Measurements from ENCODE around the gene CPLX1. TPM values are rescaled to one million over a fixed set of nuclear protein-coding genes. Genes with fewer than 3 reads are reported as not detected.
"Not testable (repeated sequence)": the region's sequence is repeated elsewhere in the genome, so short reads cannot be mapped to it uniquely, and the experiment has no call there.

Gene CPLX1
- polyA plus RNA-seq, 1 donor (not counting 4 experiments of a cell fraction or from before 2014, with no cell fraction given): 0.04 TPM

GRCh38 chr4:738781-739280, 87.1 kb downstream of the CPLX1 start:
- TF ChIP-seq CTCF (optimal IDR thresholded peaks at IDR 0.05 in 1 of 3, IDR thresholded peaks at IDR 0.05 in 1 of 3, conservative IDR thresholded peaks at IDR 0.05 in 1 of 3; ENCODE audit: extremely low read depth in 1 of 3, insufficient read depth in 2 of 3, low read length in 3 of 3) (no peak), EZH2 (IDR thresholded peaks at IDR 0.05; ENCODE audit: low read length) (no peak)
- Histone ChIP-seq H3K27ac (ENCODE audit: control insufficient read depth, insufficient read depth, low read length) (no peak overlapping the region), H3K79me2 (ENCODE audit: control insufficient read depth, insufficient read depth, low read length) (no peaks in the 10 kb centered on the region), H3K4me2 (ENCODE audit: control insufficient read depth, extremely low read depth, insufficient read depth, low read depth, low read length) (no peak overlapping the region), H3K9me1 (ENCODE audit: control insufficient read depth, extremely low read depth, insufficient read depth, low read length) (no peaks in the 10 kb centered on the region), H4K20me1 (ENCODE audit: control insufficient read depth, extremely low read depth, insufficient read depth, low read length) (peaks cover 5% of the 10 kb centered on the region), H3K9ac (ENCODE audit: control insufficient read depth, extremely low read depth, insufficient read depth, low read length) (no peak overlapping the region), H3K4me3 (ENCODE audit: control insufficient read depth in 2 of 3, extremely low read depth in 1 of 3, insufficient read depth in 2 of 3, low read depth in 1 of 3, low read length in 3 of 3) (no peak overlapping the region), H3K36me3 (ENCODE audit: control insufficient read depth in 2 of 2, extremely low read depth in 1 of 2, insufficient read depth in 2 of 2, low read length in 2 of 2) (peaks cover 30 to 38% of the 10 kb centered on the region in 2 experiments), H3K9me3 (ENCODE audit: control insufficient read depth, low read depth, low read length) (no peaks in the 10 kb centered on the region), H2AFZ (ENCODE audit: control insufficient read depth, low read length) (no peak overlapping the region), H3K4me1 (ENCODE audit: control insufficient read depth, extremely low read depth, insufficient read depth, low read length) (no peaks in the 10 kb centered on the region), H3K27me3 (ENCODE audit: control insufficient read depth, extremely low read depth, insufficient read depth, low read length) (no peaks in the 10 kb centered on the region)
- dilution Hi-C loops (cut with MboI; ENCODE audit: extremely low pct_ligation_motif_present, low sequenced_read_pairs): no loop called here
- DNase-seq (ENCODE audit: low read depth, low spot score) (no peak), FAIRE-seq (no peak)

- H3K36me3 ChIP-seq (ENCODE audit: control insufficient read depth in 2 of 2, extremely low read depth in 1 of 2, insufficient read depth in 2 of 2, low read length in 2 of 2): peaks cover 32 to 40% of the 10 kb centered on the region in 2 experiments
- H3K27me3 ChIP-seq (ENCODE audit: control insufficient read depth, extremely low read depth, insufficient read depth, low read length): not testable (repeated sequence)
Measured at GRCh38 chr4:736561-736960, 89.4 kb downstream of the CPLX1 start.

DNA sequence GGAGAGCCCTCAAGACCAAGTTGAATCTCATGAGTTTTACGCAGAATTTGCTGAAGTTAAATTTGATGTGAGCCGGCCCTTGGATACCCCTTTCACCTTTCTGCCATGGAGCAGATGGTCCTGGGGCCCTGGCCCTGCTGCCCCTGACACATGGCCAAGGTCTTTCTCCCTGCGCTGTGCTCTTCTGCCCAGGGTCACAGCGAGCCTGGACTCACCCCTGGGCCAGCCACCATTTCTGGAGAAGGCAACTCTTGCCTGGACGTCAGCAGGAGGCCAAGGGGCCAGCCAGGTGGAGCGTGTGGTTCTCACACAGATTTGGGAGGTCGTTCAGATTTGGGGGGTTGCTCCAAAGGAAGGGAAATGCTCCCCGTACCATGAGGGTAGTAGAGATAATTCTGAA, 90.3 kb downstream of the CPLX1 start:
- Histone ChIP-seq H3K4me1 (ENCODE audit: control insufficient read depth, extremely low read depth, insufficient read depth, low read length) (no peaks in the 10 kb centered on the region), H3K9me1 (ENCODE audit: control insufficient read depth, extremely low read depth, insufficient read depth, low read length) (no peaks in the 10 kb centered on the region), H4K20me1 (ENCODE audit: control insufficient read depth, extremely low read depth, insufficient read depth, low read length) (no peaks in the 10 kb centered on the region), H3K4me2 (ENCODE audit: control insufficient read depth, extremely low read depth, insufficient read depth, low read depth, low read length) (no peak overlapping the region), H3K9me3 (ENCODE audit: control insufficient read depth, low read depth, low read length) (no peaks in the 10 kb centered on the region), H3K4me3 (ENCODE audit: control insufficient read depth in 2 of 3, extremely low read depth in 1 of 3, insufficient read depth in 2 of 3, low read depth in 1 of 3, low read length in 3 of 3) (no peak overlapping the region), H3K9ac (ENCODE audit: control insufficient read depth, extremely low read depth, insufficient read depth, low read length) (no peak overlapping the region), H3K27ac (ENCODE audit: control insufficient read depth, insufficient read depth, low read length) (no peak overlapping the region), H3K27me3 (ENCODE audit: control insufficient read depth, extremely low read depth, insufficient read depth, low read length) (no peaks in the 10 kb centered on the region), H3K79me2 (ENCODE audit: control insufficient read depth, insufficient read depth, low read length) (no peaks in the 10 kb centered on the region), H2AFZ (ENCODE audit: control insufficient read depth, low read length) (no peak overlapping the region), H3K36me3 (ENCODE audit: control insufficient read depth in 2 of 2, extremely low read depth in 1 of 2, insufficient read depth in 2 of 2, low read length in 2 of 2) (peaks cover 32 to 46% of the 10 kb centered on the region in 2 experiments)
- DNase-seq (ENCODE audit: low read depth, low spot score) (no peak), FAIRE-seq (no peak)
- TF ChIP-seq CTCF (optimal IDR thresholded peaks at IDR 0.05 in 1 of 3, IDR thresholded peaks at IDR 0.05 in 1 of 3, conservative IDR thresholded peaks at IDR 0.05 in 1 of 3; ENCODE audit: extremely low read depth in 1 of 3, insufficient read depth in 2 of 3, low read length in 3 of 3) (no peak), EZH2 (IDR thresholded peaks at IDR 0.05; ENCODE audit: low read length) (no peak)
- dilution Hi-C loops (cut with MboI; ENCODE audit: extremely low pct_ligation_motif_present, low sequenced_read_pairs): no loop called here

More at GRCh38 chr4:736561-736960, 89.4 kb downstream of the CPLX1 start:
- H3K4me3 ChIP-seq (ENCODE audit: control insufficient read depth in 2 of 3, extremely low read depth in 1 of 3, insufficient read depth in 2 of 3, low read depth in 1 of 3, low read length in 3 of 3); FAIRE-seq; H3K4me1 ChIP-seq (ENCODE audit: control insufficient read depth, extremely low read depth, insufficient read depth, low read length); H3K9me1 ChIP-seq (ENCODE audit: control insufficient read depth, extremely low read depth, insufficient read depth, low read length); H4K20me1 ChIP-seq (ENCODE audit: control insufficient read depth, extremely low read depth, insufficient read depth, low read length); H3K9me3 ChIP-seq (ENCODE audit: control insufficient read depth, low read depth, low read length); H3K9ac ChIP-seq (ENCODE audit: control insufficient read depth, extremely low read depth, insufficient read depth, low read length); dilution Hi-C loops (cut with MboI; ENCODE audit: extremely low pct_ligation_motif_present, low sequenced_read_pairs); H2AFZ ChIP-seq (ENCODE audit: control insufficient read depth, low read length); DNase-seq (ENCODE audit: low read depth, low spot score); H3K27ac ChIP-seq (ENCODE audit: control insufficient read depth, insufficient read depth, low read length); H3K79me2 ChIP-seq (ENCODE audit: control insufficient read depth, insufficient read depth, low read length); H3K4me2 ChIP-seq (ENCODE audit: control insufficient read depth, extremely low read depth, insufficient read depth, low read depth, low read length): not testable (repeated sequence)

Data from keratinocyte (primary cell).